NK-92 (cell line): ENCODE data around the gene ZIC1.

Experiments used
- DNase-seq: peaks from one replicate; lab custom pipeline; 2025; ENCODE audit not compliant: unreplicated experiment; lab: John Stamatoyannopoulos, UW

Gene ZIC1

GRCh38 chr3:147380387-147380951 lies 28.7 kb upstream of the ZIC1 start:
- no peak for DNase-seq

GRCh38 chr3:147380977-147381376 lies 28.2 kb upstream of the ZIC1 start:
- no peak for DNase-seq

DNA sequence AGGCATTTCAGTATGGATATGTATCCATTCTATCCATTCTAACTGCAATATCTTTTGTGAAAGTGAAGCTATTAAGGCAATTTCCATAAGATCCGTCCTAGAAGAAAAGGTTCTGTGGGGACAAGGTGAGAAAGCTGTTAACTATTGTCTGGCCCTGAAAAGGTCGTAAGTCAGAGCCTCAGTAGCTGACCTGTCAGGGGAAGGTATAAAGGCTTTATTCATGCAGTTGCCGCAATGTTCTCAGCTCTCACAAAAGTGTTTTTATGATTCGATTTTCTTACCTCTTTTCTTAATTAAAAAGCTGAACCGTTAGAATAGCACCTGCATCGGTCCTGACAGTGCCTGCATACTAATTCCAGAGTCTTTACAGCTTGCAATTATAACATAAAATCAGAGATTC lies 27.6 kb upstream of the ZIC1 start:
- DNase-seq = no peak

- no peak for DNase-seq
Measured at GRCh38 chr3:147383617-147384016, 25.5 kb upstream of the ZIC1 start.

DNA sequence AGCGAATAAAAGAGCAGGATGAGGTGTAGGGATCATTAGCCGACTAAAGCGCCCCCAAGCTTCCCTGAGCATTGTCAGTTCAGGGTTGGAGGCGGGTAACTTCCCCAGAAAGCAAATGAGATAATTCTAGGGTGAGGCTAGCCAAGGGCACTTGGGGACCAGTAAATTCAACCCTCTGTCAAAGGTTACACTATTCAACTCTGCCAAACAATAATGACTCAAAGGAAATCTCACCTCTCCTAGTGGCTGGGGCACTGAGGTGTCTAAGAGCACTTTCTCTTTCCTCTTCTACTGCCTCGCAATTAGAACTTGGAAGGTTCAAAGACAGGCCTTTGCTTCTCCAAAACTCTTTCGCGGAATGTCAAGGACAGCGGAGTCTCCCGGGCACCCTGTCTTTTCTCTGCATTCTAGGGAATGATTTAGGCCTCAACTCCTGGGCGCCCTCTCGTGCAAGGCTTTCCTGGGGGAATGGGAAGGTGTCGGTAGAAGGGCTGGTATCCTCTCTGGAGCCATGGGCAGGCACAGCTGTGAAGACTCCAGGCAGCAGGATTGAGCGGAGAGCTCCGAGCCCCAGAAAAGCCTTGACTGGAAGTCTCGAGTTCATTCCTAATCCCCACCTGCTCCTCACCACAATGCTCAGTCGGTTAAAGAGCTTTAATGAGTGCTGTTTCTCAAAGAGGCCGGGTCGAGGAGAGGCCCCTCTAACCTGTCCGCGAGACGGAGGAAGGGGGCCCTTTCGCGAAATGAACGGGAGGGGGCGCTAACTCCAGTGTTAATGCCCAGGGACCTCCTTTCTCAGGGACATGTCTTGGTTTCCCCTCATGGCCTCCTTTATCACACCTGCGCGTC lies 24.7 kb upstream of the ZIC1 start:
- DNase-seq = no peak

DNA sequence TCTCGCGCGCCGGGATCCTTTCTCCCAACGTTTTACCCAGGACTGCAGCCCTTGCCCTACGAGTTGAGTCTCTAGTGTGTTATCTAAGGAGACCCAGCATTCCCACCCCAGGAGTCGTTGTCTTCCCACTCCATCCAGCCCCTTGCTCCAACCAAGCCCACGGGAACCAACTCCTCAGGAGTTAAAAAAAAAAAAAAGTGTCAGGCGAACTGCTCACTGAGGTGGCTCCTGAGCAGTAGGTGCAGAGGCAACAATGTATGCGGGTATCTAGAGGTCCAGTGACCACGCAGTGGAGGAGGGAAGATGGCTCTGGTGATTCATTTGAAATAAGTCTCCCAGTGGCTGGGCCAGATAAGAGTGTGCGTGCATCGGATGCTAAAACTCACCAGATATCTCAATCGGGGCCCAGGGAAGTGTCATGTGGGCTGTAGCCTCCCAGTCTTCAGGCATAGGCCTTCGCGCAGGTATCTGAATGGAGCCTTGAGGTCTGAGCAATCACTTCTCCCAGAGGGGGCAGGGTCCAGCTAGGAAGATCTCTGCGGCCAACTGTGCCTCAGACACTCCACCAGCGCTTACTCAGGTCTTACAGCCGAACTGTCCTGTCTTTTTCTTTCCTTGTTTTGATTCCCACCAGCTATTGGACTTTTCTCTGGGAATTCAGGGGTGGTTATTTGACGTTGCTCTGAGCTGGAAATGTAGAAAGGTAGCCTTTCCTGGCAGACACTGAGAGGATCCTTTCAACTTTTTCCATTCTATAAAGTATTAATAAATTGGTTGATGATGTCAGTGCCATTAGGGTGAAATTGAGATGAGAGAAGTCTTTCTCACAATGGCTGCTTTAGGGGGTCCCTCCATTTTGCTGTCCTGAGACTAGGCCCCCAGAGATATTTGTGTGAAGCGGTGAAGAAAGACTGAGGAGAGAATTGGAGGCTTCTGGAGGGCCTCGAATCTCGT lies 23.8 kb upstream of the ZIC1 start:
- no peak for DNase-seq

DNA sequence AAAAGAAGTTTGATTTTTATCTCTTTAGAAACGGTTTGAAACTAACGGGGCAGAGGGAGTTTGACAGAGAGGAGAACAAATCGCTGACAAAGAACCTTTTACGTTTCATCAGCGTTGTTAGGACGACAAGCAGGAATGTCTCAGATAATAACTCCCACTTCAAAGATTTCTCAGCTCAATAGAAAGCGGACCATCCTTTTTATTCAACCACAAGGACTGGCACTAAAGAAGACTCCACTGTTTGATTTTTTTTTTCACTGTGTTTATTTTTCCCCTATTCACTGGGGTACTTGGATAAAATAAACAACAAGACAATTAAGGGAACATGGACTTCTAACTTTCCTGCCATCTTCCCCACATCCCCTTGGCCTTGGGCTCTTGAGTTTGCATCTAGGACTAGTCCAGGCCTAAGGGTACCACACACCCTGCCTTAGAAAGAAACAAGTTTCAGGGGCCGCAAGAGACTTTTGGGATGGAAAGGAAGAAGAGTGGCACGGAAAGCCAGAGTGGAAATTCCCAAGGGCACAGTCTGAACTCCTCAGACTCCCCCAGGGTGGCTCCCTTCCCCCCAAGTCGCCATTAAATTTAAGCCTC lies 21.8 kb upstream of the ZIC1 start:
- DNase-seq = no peak

DNA sequence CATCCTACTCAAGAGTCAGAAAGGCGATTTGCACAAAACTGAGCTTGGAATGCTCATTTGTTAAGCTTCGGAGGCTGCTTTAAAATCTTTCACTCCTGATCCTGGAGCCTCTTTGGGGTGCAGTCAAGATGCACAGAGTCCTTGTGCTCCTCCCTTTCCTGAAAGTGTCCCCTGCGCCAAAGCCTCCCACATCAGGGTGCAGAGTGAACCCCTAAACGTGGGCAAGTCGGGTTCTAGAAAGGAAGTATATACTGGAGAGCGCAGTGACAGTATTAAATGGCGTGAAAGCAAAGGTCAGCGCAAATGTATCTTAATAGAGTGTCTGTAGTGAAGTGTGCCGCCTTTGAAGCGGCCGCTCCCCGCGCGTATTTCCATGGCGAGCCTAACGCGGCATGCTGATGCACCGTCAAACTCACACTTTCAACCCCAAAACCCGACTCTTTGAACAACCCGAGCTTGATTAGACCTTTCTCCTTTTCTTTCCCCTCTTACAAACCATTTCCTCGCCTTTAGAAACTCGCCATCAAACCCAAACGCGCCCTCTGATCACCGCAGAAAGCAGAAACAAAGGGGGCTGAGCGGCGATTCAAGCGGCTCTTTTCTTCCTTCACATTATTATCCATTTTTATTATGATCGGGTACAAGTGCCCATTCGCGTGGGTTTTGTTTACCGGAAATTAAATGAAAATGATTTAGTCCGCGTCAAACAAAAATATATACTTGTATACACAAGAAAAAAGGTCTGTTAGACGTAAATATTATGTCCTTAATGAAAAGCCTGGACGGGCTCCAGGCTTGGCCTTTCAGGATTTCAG lies 21.1 kb upstream of the ZIC1 start:
- no peak for DNase-seq

DNA sequence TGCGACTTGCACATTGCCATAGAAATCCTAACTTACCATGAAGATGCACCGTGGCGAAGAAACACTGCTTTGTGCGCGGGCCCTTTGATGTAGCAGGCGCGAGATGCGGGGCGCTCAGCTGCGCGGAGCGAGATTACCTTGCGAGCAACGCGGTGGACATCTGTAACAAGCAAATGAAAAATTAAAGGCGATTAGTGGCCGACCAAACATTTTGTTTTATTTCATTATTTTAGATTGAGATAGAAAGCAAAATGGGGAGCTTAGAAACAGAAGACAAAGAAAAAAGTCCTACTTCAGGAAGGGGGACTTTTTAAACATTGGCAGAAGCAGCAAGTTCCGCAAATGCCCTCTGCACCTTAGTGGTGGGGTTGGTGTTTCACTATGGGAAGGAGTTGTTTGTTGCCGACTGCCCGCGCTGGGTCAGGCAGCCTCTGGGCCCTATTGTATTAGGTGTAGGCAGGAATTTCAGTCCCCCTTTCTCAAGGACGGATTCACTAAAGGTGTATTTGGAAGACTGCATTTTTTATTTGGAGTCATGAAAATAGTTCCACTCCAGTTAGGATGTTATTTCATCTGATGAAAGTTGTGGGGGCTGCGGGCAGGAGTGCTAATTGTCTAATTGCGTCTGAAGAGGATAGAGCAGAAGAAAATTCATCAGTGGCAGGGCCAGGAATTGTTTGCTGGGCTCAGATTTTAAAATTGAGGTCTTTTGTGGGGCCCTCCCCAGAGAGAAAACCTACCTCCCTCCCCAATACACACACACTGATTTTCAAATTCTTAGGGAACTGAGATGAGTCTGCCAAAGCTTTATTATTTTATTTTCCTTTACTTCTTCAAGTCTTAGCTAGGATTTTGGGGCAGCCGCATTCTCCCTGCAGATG lies 20.2 kb upstream of the ZIC1 start:
- no peak for DNase-seq

DNA sequence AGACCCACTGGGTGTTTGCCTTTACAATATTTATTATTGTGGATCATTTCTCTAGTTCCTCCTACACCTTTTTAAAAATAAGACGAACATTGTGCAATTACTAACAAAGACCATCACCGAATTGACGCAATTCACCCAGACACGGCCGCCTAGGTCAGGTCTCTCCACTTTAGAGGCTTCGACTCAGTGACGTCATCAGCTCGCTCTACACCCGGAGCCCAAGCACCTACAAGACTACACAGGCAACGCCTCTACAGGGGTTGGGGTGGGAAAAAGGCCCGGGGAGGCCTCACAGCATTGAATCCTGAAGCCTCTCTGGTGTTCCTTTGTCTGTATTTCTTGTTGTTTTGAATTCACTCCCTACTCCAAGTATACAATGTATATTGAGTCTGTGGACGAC lies 19.4 kb upstream of the ZIC1 start:
- no peak for DNase-seq

GRCh38 chr3:147390589-147391569 lies 18.3 kb upstream of the ZIC1 start:
- no peak for DNase-seq

DNA sequence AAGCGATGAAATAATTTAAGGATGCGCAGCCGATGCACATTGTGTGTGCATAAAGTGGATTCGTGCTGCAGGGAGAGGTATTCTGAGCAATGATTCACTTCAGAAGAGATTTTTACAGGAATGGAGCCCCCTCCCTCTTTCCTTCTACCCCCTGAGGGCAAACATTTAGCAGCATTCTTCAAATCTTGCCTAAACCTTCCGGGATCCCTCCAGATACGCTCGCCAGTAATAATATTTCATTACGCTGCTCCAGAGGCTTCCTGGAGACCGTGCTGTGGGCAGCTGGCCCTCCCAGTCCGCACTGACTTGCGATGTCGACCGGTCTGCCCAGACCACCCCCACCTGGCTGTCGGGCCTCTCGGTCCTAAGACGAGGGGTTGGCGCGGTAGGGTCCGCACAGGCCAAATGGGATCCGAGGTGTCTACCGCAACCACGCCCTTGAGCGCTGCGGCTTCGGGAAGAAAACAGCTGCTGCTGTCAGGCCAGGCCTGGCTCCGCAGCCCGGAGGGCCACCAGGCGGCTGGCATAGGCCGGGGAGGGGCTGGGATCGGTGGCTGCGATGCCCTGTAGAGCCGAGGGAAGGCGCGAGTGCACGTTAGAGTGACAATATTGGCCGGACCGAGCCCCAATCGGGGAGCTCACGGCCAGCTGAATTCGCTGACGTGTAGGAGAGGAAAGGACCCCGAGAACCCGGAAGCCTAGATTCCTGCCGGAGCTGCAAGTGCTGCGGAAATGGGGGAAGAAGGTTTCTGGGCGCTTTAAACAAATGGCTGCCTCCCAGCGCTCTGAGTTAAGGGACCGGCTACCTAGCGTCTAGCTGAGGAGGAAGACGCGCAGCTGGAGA lies 17.2 kb upstream of the ZIC1 start:
- DNase-seq = no peak

DNA sequence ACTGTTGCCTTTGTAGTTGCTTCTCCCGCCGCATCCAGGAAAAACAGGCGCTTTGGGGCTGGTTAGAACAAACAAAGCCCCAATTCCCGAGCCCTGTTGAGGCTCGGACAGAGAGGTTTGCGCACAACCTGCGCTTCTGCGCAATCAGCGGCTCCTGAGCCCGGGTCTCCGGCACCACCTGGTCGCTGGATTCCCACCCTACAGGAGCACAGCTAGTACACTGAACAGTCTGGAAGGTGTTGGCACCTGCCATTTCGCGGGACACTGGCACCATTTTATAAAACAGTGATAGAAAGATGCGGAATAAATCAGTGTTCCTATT lies 16.6 kb upstream of the ZIC1 start:
- no peak for DNase-seq

- no peak for DNase-seq
Measured at GRCh38 chr3:147393261-147393942, 15.8 kb upstream of the ZIC1 start.

DNA sequence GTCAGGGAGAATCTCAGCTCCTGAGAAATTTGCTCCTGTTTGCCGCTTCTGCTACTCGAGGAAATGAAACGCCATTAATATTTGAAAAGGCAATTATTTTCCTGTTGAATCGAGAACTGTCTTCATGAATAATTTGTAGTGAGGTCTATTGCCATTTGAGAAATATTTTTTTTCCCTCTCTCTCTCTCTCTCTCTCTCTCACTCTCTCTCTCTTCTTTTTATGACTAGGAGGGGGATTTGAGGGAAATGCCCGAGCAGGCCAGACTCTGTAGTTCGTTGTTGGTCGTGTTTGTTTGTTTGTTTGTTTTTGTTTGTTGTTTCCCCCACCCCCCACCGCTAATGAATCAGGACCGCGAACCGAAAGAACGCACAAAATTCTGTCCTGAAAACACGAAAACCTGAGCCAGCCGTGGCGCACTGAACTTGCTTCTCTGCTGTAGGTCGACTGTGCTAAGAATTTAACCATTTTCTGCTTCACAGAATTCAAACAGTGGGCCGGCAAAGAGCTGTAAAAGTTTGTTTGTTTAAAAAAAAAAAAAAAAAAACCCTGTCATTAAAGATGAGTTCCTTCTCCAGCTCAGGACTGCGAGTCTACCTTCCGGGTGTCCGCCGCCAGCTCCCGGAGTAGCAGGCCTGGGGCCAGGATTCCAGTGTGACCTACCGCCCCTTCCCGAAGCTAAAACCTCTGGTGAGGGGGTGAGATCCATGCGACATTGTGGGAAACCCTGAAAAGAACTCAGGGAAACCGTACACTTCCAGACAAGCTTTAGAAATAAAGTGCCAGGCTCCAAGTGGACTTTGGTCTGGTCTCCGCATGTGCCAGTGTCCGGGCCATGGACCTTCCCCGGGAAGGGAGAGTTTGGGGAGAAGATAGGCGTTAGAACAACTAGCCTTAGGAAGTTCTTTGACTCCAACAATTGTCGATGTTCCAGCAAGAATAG lies 15.0 kb upstream of the ZIC1 start:
- no peak for DNase-seq

- no peak for DNase-seq
Measured at GRCh38 chr3:147394884-147395225, 14.3 kb upstream of the ZIC1 start.
